ENCODE results near the gene RPH3AL. TPM values are rescaled to one million over a fixed set of nuclear protein-coding genes. Genes with fewer than 3 reads are reported as not detected.

RPH3AL gene
- total and polyA plus RNA-seq, 9 donors = 5.8 to 43.8 (median 21.0) TPM

GRCh38 chr17:334974-335481, 17.6 kb downstream of the RPH3AL start:
- peaks cover 38% of the 10 kb centered on the region for H3K4me1 ChIP-seq (ENCODE audit: insufficient read depth)
- 53 to 80% (median 72%) methylated on average over 28 of the region's 28 CpGs for WGBS, 3 donors
- intact Hi-C loops (cut with DNase I) = loop anchor here in 2 of 4 donors (10.0 kb wide), 1 partner anchor 50 kb away; no protein-coding TSS in a partner anchor
- H3K4me3 ChIP-seq = peak overlapping the region; percentile 3
- H3K27me3 ChIP-seq = no peaks in the 10 kb centered on the region
- no peak for TF ChIP-seq POLR2A (IDR thresholded peaks at IDR 0.05)
- no peak for TF ChIP-seq EP300 (IDR thresholded peaks at IDR 0.05)
- TF ChIP-seq CTCF (IDR thresholded peaks at IDR 0.05) = no peak
- no peaks in the 10 kb centered on the region for H3K9me3 ChIP-seq
- no peaks in the 10 kb centered on the region for H3K36me3 ChIP-seq
- DNase-seq = peak in 3 of 5 donors; percentile 31 to 56 (median 48)
- peak overlapping the region; percentile 69 to 93 for H3K27ac ChIP-seq

GRCh38 chr17:333626-334396, 18.8 kb downstream of the RPH3AL start:
- peak overlapping the region in 1 of 2 donors; percentile 93 for H3K27ac ChIP-seq
- H3K4me1 ChIP-seq (ENCODE audit: insufficient read depth) = peaks cover 27% of the 10 kb centered on the region
- no peaks in the 10 kb centered on the region for H3K36me3 ChIP-seq
- peak overlapping the region; percentile 18 for H3K4me3 ChIP-seq
- TF ChIP-seq POLR2A (IDR thresholded peaks at IDR 0.05) = peak; percentile 50
- TF ChIP-seq EP300 (IDR thresholded peaks at IDR 0.05) = no peak
- TF ChIP-seq CTCF (IDR thresholded peaks at IDR 0.05) = peak in 1 of 3 donors; percentile 24
- intact Hi-C loops (cut with DNase I) = loop anchor here in 2 of 4 donors (10.0 kb wide), 1 partner anchor 51 kb away; no protein-coding TSS in a partner anchor
- no peaks in the 10 kb centered on the region for H3K27me3 ChIP-seq
- DNase-seq = peak; percentile 95 to 97 (median 96)
- 2 to 9% (median 3%) methylated on average over 23 of the region's 23 CpGs for WGBS, 3 donors
- no peaks in the 10 kb centered on the region for H3K9me3 ChIP-seq

DNA sequence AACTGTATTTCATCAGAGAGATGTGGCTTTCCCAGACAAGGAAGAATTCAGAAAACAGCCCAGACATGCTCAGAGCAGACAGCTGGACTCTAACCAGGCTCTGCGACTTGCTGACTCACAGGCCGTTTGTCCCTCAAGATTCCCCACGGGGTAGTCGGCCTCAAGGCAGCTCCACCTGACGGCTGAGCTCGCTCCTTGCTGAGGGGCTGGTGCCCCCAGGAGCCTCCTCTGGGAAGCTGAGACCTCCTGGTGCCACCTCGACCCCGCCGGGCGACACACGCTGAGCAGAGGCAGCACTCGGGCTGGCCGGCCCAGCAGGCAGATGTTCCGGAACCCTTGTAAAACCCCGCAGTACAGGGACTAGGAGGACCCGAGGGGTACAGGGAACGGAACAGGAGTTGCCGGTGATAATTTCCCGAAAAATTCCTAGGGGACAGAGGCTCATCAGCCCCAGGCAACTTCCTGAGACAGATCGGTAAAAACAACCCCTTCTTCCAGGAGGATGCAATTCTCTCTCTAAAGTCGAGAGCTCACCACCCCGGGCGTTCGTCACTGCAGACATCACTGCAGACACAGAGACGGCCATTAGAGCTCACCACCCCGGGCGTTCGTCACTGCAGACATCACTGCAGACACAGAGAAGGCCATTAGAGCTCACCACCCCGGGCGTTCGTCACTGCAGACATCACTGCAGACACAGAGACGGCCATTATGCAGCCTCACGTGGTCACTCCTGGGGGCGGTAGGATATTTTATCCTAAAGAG, 19.9 kb downstream of the RPH3AL start:
- intact Hi-C loops (cut with DNase I) = loop anchor here in 2 of 4 donors (10.0 kb wide), 1 partner anchor 52 kb away; no protein-coding TSS in a partner anchor
- no peaks in the 10 kb centered on the region for H3K36me3 ChIP-seq
- no peaks in the 10 kb centered on the region for H3K9me3 ChIP-seq
- peaks cover 26% of the 10 kb centered on the region for H3K4me1 ChIP-seq (ENCODE audit: insufficient read depth)
- no peaks in the 10 kb centered on the region for H3K27me3 ChIP-seq
- no peak for TF ChIP-seq CTCF (IDR thresholded peaks at IDR 0.05)
- no peak for TF ChIP-seq POLR2A (IDR thresholded peaks at IDR 0.05)
- no peak for TF ChIP-seq EP300 (IDR thresholded peaks at IDR 0.05)
- WGBS, 3 donors = 10 to 37% (median 14%) methylated on average over 31 to 34 of the region's 34 CpGs
- peak; percentile 51 to 66 (median 62) for DNase-seq
- H3K4me3 ChIP-seq = peak overlapping the region; percentile 25
- H3K27ac ChIP-seq = peak overlapping the region; percentile 57 to 93

DNA sequence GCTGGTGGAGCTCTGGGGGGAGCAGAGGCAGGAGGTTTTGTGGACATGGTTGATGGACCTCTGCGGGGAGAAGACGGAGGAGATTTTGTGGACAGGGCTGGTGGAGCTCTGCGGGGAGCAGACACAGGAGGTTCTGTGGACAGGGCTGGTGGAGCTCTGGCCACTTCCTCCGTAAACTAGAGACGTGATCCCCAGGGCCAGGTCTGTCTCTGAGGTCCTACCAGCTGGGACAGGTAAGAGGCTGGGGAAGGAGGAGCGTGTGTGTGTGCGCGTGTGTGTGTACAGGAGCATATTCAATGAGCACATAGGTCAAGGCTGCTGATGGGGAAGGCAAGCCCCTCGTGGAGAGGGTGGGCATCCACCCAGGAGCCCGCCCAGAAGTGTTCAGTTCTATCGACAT, 20.6 kb downstream of the RPH3AL start:
- 15 to 38% (median 18%) methylated on average over 11 of the region's 11 CpGs for WGBS, 3 donors
- Histone ChIP-seq H3K27ac (peak overlapping the region; percentile 22 to 93), H3K36me3 (no peaks in the 10 kb centered on the region), H3K4me1 (ENCODE audit: insufficient read depth) (peaks cover 26% of the 10 kb centered on the region), H3K4me3 (peak overlapping the region; percentile 26), H3K9me3 (no peaks in the 10 kb centered on the region), H3K27me3 (no peaks in the 10 kb centered on the region)
- peak; percentile 45 to 79 (median 67) for DNase-seq
- intact Hi-C loops (cut with DNase I) = loop anchor here in 2 of 4 donors (10.0 kb wide), 1 partner anchor 53 kb away; no protein-coding TSS in a partner anchor
- TF ChIP-seq CTCF (IDR thresholded peaks at IDR 0.05) (no peak), POLR2A (IDR thresholded peaks at IDR 0.05) (no peak), EP300 (IDR thresholded peaks at IDR 0.05) (no peak)

All from ovary (tissue), 9 donors.